HG02884 (cell line): ENCODE measurements around the gene VPS26B.

Experiments used
- ATAC-seq: cut with Tn5 transposase; IDR thresholded peaks from one replicate; pipeline ENCODE4 v1.9.1; 2021; ENCODE audit warnings: mild to moderate bottlenecking, moderate library complexity; ENCODE audit not compliant: unreplicated experiment

Gene VPS26B

GRCh38 chr11:134257101-134257500, 32.6 kb downstream of the VPS26B start:
- ATAC-seq: no peak

GRCh38 chr11:134258577-134258976, 34.1 kb downstream of the VPS26B start:
- ATAC-seq: no peak

GRCh38 chr11:134260503-134260902, 36.0 kb downstream of the VPS26B start:
- no peak for ATAC-seq

DNA sequence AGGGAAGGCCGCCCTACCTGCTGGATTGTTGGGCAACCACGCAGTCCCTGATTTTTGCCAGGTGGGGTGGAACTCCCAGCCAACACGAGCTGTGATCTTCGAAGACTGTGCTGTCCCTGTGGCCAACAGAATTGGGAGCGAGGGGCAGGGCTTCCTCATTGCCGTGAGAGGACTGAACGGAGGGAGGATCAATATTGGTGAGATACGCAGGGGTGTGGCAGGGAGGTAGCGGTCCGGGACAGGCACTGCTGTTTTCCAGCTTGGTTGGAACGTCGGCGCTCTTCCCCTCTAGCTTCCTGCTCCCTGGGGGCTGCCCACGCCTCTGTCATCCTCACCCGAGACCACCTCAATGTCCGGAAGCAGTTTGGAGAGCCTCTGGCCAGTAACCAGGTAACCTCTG, 36.5 kb downstream of the VPS26B start:
- ATAC-seq: no peak

DNA sequence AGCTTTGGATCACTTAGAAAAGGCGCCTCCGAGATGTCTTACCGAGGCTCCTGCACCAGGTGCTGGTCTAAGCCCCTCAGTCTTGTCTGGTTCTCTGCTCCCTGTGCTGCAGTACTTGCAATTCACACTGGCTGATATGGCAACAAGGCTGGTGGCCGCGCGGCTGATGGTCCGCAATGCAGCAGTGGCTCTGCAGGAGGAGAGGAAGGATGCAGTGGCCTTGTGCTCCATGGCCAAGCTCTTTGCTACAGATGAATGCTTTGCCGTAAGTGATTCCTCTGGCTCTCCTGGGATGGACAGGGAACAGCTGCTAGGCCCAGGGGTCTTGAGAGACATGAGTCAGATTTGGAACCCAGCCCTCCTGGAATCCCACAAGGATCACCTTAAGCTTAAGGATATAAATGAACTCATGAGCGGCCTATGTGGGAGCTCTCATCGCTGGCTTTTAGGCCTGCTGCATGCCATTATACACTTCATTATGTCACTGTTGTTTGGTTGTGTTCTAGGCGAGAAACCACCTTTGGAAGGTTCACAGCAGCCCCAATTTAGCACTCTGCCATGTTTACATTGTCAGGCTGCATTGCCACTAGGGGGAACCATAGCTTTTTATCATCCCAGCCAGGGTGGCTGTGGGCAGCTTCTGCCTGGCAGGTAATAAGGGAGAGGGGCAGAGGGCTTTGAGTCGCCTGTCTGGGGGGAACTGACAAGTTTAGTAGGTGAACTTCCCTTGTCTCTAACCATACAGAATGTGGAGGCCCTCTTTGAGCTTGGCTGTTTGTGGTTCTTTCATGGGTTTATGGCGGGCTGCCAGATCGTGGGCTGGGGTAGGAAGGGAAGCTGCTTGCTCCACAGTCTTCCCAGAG, 37.4 kb downstream of the VPS26B start:
- no peak for ATAC-seq

GRCh38 chr11:134264966-134265764, 40.7 kb downstream of the VPS26B start:
- no peak for ATAC-seq

DNA sequence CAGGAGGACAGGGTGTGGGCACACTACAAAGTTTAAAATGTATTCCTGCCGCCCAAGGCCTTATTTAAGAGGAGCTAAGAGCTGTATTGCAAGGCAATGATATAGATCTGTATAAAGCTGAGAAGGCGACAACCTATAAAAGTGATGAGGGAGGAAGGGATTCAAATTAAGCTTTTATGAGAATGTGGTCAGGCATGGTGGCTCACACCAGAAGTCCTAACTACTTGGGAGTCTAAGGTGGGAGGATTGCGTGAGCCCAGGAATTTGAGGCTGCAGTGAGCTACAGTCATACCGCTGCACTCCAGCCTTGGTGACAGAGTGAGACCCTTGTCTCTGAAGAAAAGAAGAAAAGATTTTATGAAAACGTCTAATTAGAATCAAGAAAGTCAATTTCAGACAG, 42.0 kb downstream of the VPS26B start:
- ATAC-seq: no peak

DNA sequence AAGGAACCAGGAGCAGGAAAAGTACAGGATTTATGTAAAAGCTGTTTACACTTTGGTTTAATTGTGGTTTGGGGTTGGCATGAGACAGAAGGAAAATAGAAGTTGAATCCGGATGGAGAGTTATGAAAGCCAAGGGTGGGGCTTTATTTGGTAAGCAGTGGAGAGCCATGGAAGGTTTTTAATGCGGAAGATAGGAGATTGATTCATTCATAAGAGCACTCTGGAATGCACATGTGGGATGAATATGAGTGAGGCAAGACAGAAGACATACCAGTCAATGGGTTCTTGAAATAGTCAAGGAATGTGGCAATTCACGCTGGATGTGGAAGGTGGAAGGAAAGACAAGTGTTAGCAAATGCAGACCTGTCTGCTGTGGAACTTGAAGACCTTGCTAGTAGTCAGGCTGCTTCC, 42.4 kb downstream of the VPS26B start:
- ATAC-seq: no peak

DNA sequence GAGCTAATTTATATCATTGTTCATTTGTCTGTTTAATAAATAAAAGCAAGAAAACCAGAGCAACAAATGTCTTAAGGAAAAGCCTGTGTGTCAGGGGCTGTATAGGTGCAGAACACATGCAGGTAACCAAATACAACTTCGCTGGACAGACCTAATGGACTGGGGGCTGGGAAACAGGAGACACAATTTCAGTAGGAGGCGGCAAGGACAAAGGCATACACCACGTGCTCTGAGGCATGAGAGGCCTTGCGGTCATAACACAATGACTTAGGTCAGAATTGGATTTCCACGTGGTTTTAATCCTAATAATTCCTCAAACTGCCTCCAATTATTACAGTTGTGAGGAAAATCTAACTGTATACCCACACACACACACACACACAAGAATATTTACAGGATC, 43.0 kb downstream of the VPS26B start:
- no peak for ATAC-seq

GRCh38 chr11:134267966-134268365, 43.5 kb downstream of the VPS26B start:
- ATAC-seq: no peak

- ATAC-seq: peak; percentile 55
These were observed 45.8 kb downstream of the VPS26B start for GRCh38 chr11:134270250-134270714.

- no peak for ATAC-seq
These were observed 47.5 kb downstream of the VPS26B start for GRCh38 chr11:134271978-134272377.

- no peak for ATAC-seq
These were observed 48.2 kb downstream of the VPS26B start for GRCh38 chr11:134272381-134273316.

- ATAC-seq: no peak
These were observed 48.8 kb downstream of the VPS26B start for GRCh38 chr11:134273317-134273712.

- ATAC-seq: no peak
These were observed 50.7 kb downstream of the VPS26B start for GRCh38 chr11:134275188-134275533.

DNA sequence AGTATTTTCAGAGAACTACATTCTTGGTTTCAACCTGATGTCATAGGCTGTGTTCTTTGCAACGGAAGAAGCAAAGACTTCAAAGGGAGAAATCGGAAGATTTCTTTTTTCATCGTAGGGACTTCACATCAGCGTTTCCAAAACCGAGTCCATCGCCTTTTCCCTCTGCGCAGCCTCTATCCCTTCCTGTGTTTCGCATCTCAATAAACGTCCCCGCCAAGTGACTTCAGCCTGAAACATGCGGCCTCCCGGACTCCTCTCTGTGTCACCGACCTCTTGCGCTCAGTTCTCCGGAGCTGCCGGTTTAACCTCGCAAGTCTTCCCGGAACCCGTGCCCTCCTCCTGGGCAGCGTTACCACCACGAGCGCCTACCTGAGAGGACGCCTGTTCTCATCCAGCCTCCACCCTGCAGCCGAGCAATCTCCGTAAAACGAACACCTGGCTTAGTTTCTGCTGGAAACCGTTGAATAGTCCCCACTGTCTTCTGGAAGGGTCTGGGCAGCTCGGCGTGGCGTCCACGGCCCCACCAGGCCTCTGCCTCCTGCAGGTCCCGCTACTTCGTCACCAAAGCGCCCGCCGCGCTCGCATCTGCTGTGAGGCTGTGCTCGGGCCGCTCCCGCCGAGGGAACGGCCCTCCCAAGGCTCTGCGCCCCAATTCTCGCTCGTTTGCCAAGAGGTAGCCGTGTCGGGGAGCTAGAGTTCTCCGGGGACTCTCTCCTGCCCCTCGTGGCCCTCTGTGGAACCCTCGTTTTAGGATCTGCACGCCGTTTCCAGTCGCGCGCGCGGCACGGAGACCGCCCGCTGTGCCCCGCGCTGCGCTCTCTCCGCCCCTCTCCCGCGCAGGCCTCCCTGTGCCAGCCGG, 51.3 kb downstream of the VPS26B start, which contains the start of gene GLB1L3:
Gene GLB1L3, plus strand, starts transcription at position 846 of the 862 bp plus-strand sequence. CDS start 362 bp downstream, outside the sequence.
- peak; percentile 77 for ATAC-seq

DNA sequence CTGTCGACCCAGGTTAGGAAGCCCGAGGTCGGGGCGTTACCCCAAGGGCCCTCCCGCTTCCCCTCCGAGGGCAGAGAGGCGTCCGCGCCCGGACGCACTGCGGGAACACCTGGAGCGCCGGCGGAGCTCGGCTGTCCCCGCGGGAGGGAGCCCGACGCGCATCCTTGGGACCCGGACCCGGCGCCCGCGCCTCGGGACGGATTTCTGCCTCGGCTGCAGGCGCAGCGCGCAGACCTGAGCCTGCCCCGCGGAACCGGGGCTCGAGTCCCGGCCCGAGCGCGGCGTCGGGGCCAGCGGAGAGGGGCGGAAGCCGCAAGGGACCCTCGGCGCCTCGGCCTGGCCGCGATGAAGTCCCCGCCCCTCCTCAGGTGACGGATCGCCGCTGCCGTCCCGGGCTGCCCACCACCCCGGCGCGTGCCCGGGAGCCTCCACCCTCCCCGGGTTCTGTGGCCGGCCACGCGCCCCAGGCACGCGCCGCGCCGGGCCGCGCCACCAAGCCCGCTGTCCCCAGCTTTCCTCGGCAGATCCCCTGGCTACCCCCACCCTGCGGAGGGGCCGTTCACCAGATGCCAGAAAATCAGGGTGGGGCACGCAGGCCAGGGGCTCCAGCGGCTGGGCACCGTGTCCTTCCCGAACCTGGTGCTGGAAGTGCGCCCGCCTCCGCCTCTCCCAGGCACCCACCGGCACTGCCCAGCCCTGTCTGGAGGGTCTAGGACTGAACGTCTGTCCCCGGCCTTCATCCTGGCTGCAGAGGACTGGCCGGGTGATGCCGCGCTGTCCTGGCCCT, 52.1 kb downstream of the VPS26B start:
- no peak for ATAC-seq

DNA sequence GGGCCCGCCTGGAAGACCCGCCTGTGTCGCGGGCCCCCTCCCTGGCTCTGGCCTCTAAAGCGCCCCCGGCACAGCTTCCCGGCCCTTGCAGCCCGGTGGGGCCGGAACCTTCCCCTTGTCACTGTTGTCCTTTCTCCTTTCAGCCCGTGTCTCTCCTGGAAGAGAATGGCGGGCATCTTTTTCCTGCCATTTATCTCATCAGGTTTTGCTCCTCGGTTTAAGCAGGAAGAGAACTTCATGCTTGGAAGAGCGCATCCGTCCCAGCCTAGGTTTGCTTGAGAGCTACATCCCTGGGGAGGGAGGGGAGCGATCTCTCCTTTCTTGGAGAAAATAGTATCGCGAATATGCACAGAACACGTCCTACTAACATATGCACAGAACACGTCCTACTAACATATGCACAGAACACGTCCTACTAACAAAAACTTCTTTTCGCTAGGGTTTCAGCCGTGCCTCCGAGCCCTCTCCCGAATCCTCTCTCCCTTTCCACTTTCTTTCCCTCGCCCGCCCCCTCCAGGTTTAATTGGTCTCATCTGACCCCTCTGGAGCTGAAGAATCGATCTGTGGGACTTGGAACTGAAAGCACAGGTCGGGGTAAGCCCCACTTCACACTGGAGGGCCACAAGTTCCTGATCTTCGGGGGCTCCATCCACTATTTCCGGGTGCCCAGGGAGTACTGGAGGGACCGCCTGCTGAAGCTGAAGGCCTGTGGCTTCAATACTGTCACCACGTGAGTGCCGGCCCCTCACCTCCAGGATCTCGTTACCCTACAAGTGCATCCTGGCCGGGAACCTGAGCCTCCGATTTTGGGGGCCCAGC, 52.9 kb downstream of the VPS26B start:
- ATAC-seq: no peak
